ENCODE results near the gene WIZ.

The WIZ gene

DNA sequence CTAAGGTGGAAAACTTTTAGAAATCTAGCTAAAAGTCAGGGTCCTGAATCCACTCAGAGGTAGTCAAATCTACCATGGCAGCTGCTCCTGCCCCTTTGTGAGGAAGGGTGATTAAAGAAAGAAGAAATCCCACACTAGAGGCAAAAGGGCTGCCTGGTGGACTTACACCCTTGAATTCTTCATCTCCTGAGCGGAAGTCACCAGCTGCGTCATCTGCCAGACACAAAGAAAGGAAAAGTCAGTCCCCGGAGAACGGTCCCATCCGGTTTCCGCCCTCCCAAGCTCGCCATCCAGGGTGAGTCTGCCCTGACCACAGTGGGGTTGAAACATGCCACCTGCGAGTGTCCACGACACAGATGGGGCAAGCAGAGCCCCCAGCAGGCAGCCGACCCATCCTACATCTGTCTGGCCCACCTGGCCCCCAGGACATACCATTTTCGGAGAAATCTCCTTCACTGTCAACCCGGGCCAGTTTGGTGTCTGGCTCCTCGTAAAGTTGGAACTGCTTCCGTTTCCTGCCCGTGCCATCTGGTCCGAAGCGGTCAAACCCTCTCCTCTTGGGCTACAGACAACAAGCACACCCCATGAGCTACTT lies 77.9 kb downstream of the WIZ start:
- no peak for DNase-seq

- no peak for DNase-seq
These were observed 78.6 kb downstream of the WIZ start for GRCh38 chr19:15371119-15371518.

All from fibroblast of skin of right quadriceps (primary cell).